GM12874 (cell line): ENCODE data around the gene SRCAP.

Experiments used
- TF ChIP-seq, protein P1 (sequence below): IDR thresholded peaks from 2 replicates; pipeline ENCODE4 v1.5.1; 2011; ENCODE audit warnings: low read depth, mild to moderate bottlenecking, control low read depth, low read length, moderate library complexity; ENCODE audit not compliant: insufficient read depth

SRCAP gene

DNA sequence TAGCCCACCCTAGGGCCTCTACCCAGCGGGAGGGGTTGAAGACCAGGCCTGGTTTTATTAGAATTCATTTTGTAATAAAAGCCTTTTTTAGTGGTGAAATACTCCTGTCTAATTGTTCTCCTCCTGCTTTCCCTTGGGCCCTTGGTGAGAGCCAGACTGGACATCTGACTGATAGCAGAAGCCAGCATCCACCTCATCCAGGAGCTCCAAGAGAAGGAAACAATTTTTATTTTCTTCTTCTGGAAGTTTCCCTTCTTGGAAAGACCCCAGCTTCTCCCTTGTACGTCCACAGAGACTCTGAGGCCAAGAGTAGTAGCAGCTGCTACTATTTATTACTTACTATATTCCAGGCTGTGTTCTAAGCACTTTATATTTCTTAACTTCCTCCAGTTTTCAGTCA, 45.2 kb downstream of the SRCAP start:
- TF ChIP-seq, protein P1, sequence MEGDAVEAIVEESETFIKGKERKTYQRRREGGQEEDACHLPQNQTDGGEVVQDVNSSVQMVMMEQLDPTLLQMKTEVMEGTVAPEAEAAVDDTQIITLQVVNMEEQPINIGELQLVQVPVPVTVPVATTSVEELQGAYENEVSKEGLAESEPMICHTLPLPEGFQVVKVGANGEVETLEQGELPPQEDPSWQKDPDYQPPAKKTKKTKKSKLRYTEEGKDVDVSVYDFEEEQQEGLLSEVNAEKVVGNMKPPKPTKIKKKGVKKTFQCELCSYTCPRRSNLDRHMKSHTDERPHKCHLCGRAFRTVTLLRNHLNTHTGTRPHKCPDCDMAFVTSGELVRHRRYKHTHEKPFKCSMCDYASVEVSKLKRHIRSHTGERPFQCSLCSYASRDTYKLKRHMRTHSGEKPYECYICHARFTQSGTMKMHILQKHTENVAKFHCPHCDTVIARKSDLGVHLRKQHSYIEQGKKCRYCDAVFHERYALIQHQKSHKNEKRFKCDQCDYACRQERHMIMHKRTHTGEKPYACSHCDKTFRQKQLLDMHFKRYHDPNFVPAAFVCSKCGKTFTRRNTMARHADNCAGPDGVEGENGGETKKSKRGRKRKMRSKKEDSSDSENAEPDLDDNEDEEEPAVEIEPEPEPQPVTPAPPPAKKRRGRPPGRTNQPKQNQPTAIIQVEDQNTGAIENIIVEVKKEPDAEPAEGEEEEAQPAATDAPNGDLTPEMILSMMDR = no peak

DNA sequence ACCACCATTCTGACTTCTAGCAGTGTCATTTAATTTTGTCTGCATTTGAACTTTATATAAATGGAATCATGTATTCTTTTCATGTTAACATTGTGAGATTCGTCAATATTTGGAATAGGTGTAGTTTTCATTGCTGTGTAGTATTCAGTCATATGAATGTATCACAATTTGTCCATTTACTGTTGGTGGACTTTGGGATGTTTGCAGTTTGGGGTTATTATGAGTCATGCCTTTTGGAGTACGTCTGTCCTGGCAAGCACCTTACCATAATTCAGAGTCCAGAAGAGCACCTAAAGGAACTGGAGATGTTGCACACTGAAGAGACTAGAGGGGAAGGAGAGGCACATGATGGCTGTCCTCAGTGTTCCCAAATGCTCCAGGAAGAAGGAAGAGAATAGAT, 46.1 kb downstream of the SRCAP start:
- TF ChIP-seq, protein P1 = no peak

DNA sequence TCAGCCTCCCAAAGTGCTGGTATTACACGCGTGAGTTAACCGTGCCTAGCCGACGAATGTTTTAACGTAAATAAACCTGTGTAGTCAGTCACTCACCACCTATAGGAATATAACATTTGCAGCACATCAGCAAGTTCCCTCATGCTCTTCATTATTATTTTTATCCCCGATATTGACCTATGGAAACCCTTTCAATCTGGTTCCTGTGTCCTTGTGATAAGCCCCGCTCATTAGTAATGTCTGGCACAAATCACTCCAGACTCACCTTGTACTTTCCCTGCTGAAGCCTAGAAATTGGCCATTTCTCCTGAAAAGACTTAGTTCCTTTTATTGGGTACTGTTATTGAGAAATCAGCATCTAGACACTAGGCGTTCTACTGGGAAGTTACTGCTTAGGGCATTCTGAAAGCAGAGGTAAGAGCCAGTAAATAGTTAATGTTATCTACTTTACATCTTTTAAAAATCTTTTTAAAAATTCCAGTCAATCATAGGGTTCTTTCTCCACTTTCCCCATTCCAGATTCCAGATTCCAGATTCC, 47.7 kb downstream of the SRCAP start:
- TF ChIP-seq, protein P1 = no peak

DNA sequence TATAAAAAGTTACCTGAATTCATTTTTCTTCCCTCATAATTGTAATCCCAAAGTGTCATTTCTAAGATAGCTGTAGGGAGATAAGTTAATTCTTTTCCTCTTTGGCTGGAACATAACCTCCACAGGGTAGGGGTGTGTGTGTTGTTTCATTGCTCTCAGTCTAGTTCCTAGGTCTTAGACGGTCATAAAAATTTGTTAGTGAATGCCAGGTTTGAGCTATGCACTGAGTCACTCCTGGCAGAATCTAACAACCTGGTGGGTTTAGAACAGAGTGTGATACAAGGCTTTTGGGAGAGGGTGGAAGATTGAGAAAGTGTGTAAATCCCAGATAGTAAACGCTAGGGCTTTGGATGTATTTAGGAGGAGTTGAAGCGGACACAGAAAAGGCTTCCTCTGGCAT, 48.4 kb downstream of the SRCAP start:
- TF ChIP-seq, protein P1 = no peak

DNA sequence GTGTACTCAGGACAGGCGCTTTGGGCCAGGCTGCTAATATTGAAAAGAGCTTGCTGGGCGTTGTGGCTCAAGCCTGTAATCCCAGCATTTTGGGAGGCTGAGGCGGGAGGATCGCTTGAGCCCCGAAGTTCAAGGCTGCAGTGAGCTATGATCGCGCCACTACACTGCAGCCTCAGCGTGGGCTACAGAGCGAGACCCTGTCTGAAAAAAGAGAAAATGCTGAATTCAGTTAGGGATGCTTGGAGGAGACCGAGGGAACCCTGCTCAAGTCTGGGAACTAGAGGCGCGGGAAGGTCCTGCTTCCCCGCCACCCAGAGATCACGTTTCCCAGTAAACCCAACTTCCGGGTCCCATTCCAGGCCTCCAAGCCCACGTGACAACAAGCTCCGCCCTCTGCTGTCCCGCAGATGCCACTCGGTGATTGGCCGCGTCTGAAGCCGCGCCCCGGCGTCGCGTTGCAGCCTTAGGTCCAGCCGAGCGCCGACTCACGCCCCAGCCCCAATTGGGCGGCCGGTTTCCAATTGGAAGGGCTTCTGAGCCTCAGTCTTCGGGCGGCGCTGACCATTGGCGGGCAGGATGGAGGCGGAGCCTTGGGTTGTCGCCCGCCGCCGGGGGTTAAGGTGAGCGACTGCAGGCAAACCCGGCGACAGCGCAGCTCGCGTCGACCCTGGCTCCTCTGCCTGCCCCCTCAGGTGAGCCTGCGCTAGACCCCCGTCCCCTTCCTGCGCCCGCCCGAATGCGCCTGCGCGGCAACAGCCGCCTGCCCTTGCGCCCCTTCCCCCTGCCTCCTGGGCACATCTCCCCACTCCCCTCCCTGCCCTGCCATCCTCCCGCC, 49.0 kb downstream of the SRCAP start, which contains the start of gene PHKG2:
Gene PHKG2 (plus strand): TSS at position 627 of the 835 bp plus-strand sequence. CDS start 396 bp downstream, outside the sequence.
- TF ChIP-seq, protein P1 = no peak

DNA sequence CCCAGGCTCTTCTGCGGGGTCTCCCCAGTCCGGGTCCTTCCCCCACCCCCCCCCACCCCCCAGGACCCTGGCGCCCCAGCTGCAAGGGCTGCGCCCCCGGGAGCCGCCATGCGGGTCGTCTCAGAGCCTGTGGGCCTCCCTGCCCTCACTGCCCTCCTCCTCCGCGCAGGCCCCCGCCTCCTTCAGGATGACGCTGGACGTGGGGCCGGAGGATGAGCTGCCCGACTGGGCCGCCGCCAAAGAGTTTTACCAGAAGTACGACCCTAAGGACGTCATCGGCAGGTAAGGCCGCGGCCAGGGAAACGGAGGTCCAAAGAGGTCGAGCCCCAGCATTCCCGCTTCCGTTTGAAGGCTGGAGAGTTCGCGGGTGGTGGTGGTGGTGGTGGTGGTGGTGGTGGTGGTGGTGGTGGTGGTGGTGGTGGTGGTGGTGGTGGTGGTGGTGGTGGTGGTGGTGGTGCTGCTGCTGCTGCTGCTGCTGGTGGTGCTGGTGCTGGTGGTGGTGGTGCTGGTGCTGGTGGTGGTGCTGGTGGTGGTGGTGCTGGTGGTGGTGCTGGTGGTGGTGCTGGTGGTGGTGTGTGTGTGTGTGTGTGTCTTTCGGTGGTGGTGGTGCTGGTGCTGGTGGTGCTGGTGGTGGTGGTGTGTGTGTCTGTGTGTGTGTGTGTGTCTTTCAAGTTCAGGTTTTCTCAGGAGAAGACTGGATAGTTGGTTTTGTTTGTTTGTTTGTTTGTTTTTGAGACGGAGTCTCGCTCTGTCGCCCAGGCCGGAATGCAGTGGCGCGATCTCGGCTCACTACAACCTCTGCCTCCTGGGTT, 49.9 kb downstream of the SRCAP start:
- TF ChIP-seq, protein P1 = no peak

DNA sequence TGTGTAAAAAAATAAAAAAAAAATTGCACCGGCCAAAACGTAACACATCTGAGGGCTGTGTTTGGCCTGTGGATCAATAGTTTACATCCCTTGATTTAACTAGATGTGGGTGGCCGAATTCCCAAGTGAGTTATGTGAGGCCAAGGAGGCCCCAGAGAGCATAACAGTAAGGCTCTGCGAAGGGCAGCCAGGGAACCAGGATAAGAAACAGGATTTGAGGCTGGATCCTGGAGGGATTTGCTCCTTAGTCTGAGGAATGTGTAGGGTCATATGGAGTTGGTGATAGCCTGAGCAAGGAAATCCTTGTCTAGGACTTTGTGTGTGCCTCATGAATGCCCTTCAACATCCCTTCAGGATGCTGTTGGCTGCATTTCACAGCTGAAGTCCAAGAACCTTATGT, 51.2 kb downstream of the SRCAP start:
- TF ChIP-seq, protein P1 = no peak
